DMS 273 (cell line): ENCODE measurements around the gene NR2C2.
A peak's percentile ranks its signal among the peaks of the same experiment; 100 is the strongest.
"Not testable (repeated sequence)": the region's sequence is repeated elsewhere in the genome, so short reads cannot be mapped to it uniquely, and the experiment has no call there.

Source experiments
- DNase-seq: peaks from one replicate; lab custom pipeline; 2025; ENCODE audit not compliant: unreplicated experiment; lab: John Stamatoyannopoulos, UW

NR2C2 gene

GRCh38 chr3:14947100-14947885 lies at the start of gene NR2C2:
TSS of gene NR2C2 (plus strand) at chr3:14947583. CDS start at chr3:15003915, 56,332 bp downstream.
- peak; percentile 90 for DNase-seq

- DNase-seq = no peak
Observed at GRCh38 chr3:14898929-14899328, 48.5 kb upstream of the NR2C2 start.

GRCh38 chr3:14899993-14900618 lies 47.3 kb upstream of the NR2C2 start:
- peak; percentile 8 for DNase-seq

GRCh38 chr3:14900881-14901873 lies 46.2 kb upstream of the NR2C2 start:
- DNase-seq = no peak

- peak; percentile 6 for DNase-seq
Observed at GRCh38 chr3:14902719-14903118, 44.7 kb upstream of the NR2C2 start.

- DNase-seq = not testable (repeated sequence)
Observed at GRCh38 chr3:14903501-14903900, 43.9 kb upstream of the NR2C2 start.

GRCh38 chr3:14905055-14905657 lies 42.2 kb upstream of the NR2C2 start:
- no peak for DNase-seq

GRCh38 chr3:14906355-14906971 lies 40.9 kb upstream of the NR2C2 start:
- DNase-seq = no peak

- no peak for DNase-seq
Observed at GRCh38 chr3:14907043-14907966, 40.1 kb upstream of the NR2C2 start.

- DNase-seq = no peak
Observed at GRCh38 chr3:14909250-14909649, 38.1 kb upstream of the NR2C2 start.

GRCh38 chr3:14911651-14912050 lies 35.7 kb upstream of the NR2C2 start:
- no peak for DNase-seq

- peak; percentile 21 for DNase-seq
Observed at GRCh38 chr3:14913071-14913925, 34.1 kb upstream of the NR2C2 start.

GRCh38 chr3:14913926-14914778 lies 33.2 kb upstream of the NR2C2 start:
- no peak for DNase-seq

- DNase-seq = no peak
Observed at GRCh38 chr3:14914779-14915117, 32.6 kb upstream of the NR2C2 start.

- no peak for DNase-seq
Observed at GRCh38 chr3:14915636-14916222, 31.7 kb upstream of the NR2C2 start.

GRCh38 chr3:14918356-14918860 lies 29.0 kb upstream of the NR2C2 start:
- no peak for DNase-seq

- no peak for DNase-seq
Observed at GRCh38 chr3:14920536-14920935, 26.8 kb upstream of the NR2C2 start.
